DOHH2 (cell line): Measurements from ENCODE around the gene PPFIBP2.

Source experiments
- H3F3A ChIP-seq: fragments of 200-600 bp; sonication (generic), shearing (Covaris generic); 2 replicates; pipeline ENCODE4 v1.6.0; 2016; ENCODE audit warnings: antibody characterized with exemption, mild to moderate bottlenecking; ENCODE audit not compliant: control insufficient read depth, insufficient read depth
- H3K27ac ChIP-seq: fragments of 200-600 bp; sonication (generic); 2 replicates; pipeline ENCODE4 v1.5.1; 2014; ENCODE audit warnings: low read depth, mild to moderate bottlenecking, low read length, moderate library complexity
- H3K27me3 ChIP-seq: fragments of 200-600 bp; sonication (generic); 2 replicates; pipeline ENCODE4 v1.6.1; 2014; ENCODE audit warnings: mild to moderate bottlenecking, low read length, mixed read lengths; ENCODE audit not compliant: control insufficient read depth
- H3K36me3 ChIP-seq: fragments of 200-600 bp; sonication (generic); 2 replicates; pipeline ENCODE4 v1.6.1; 2014; ENCODE audit warnings: mild to moderate bottlenecking, low read length, moderate library complexity, mixed read lengths; ENCODE audit not compliant: control insufficient read depth
- H3K4me1 ChIP-seq: fragments of 200-600 bp; sonication (generic); 2 replicates; pipeline ENCODE4 v1.6.1; 2014; ENCODE audit warnings: mild to moderate bottlenecking, low read length, mixed read lengths; ENCODE audit not compliant: control insufficient read depth
- H3K4me2 ChIP-seq: fragments of 200-600 bp; sonication (generic); 2 replicates; pipeline ENCODE4 v1.6.0; 2014; ENCODE audit warnings: mild to moderate bottlenecking, low read length, moderate library complexity
- H3K4me3 ChIP-seq: fragments of 200-600 bp; sonication (generic); 2 replicates; pipeline ENCODE4 v1.5.1; 2014; ENCODE audit warnings: mild to moderate bottlenecking, low read length, mixed read lengths
- H3K79me2 ChIP-seq: fragments of 200-600 bp; sonication (generic); 2 replicates; pipeline ENCODE4 v1.6.1; 2014; ENCODE audit warnings: mild to moderate bottlenecking, low read length, mixed read lengths; ENCODE audit not compliant: control insufficient read depth
- H3K9me2 ChIP-seq: fragments of 200-600 bp; sonication (generic); replicated peaks from 2 replicates; pipeline ENCODE4 v1.6.1; 2014; ENCODE audit warnings: mild to moderate bottlenecking, low read length, mixed read lengths; ENCODE audit not compliant: control insufficient read depth
- H3K9me3 ChIP-seq: fragments of 200-600 bp; sonication (generic); 2 replicates; pipeline ENCODE4 v1.6.1; 2014; ENCODE audit warnings: antibody characterized with exemption, low read length, mixed read lengths; ENCODE audit not compliant: control insufficient read depth, insufficient read depth
- H4K20me1 ChIP-seq: fragments of 200-600 bp; sonication (generic); 2 replicates; pipeline ENCODE4 v1.6.0; 2014; ENCODE audit warnings: low read depth, mild to moderate bottlenecking, antibody characterized with exemption, low read length, moderate library complexity; ENCODE audit not compliant: control insufficient read depth, insufficient read depth
- CTCF ChIP-seq: fragments of 200-600 bp; sonication (generic); IDR thresholded peaks from one replicate; pipeline ENCODE4 v1.5.1; 2014; ENCODE audit warnings: antibody characterized with exemption, mild to moderate bottlenecking, low read depth, low read length; ENCODE audit not compliant: poor library complexity, severe bottlenecking
- EZH2phosphoT487 ChIP-seq: fragments of 200-600 bp; sonication (generic); IDR thresholded peaks from 2 replicates; pipeline ENCODE4 v1.6.1; 2017; ENCODE audit warnings: borderline replicate concordance, mild to moderate bottlenecking, antibody characterized with exemption, low read length, moderate library complexity, mixed read lengths

The PPFIBP2 gene

GRCh38 chr11:7573558-7574296 is 59.9 kb downstream of the PPFIBP2 start:
- Histone ChIP-seq H4K20me1 (peaks cover under 1% of the 10 kb centered on the region; the same call in 1 of the 2 replicates), H3K79me2 (no peaks in the 10 kb centered on the region), H3K9me3 (no peaks in the 10 kb centered on the region), H3K4me1 (peaks cover 24% of the 10 kb centered on the region), H3K27ac (no peak overlapping the region), H3K27me3 (no peaks in the 10 kb centered on the region), H3K4me2 (no peak overlapping the region), H3K9me2 (no peaks in the 10 kb centered on the region), H3K36me3 (no peaks in the 10 kb centered on the region), H3K4me3 (no peak overlapping the region), H3F3A (no peaks in the 10 kb centered on the region)
- no peak for TF ChIP-seq EZH2phosphoT487
- no peak for TF ChIP-seq CTCF

GRCh38 chr11:7574491-7575130 is 60.8 kb downstream of the PPFIBP2 start:
- H3K4me2 ChIP-seq = no peak overlapping the region
- no peak overlapping the region for H3K27ac ChIP-seq
- no peak overlapping the region for H3K4me3 ChIP-seq
- H3K9me2 ChIP-seq = no peaks in the 10 kb centered on the region
- H3K4me1 ChIP-seq = peaks cover 24% of the 10 kb centered on the region
- H3F3A ChIP-seq = no peaks in the 10 kb centered on the region
- H3K9me3 ChIP-seq = no peaks in the 10 kb centered on the region
- no peaks in the 10 kb centered on the region for H3K79me2 ChIP-seq
- no peaks in the 10 kb centered on the region for H3K36me3 ChIP-seq
- H4K20me1 ChIP-seq = peaks cover 2% of the 10 kb centered on the region; the same call in 1 of the 2 replicates
- no peaks in the 10 kb centered on the region for H3K27me3 ChIP-seq
- no peak for TF ChIP-seq CTCF

DNA sequence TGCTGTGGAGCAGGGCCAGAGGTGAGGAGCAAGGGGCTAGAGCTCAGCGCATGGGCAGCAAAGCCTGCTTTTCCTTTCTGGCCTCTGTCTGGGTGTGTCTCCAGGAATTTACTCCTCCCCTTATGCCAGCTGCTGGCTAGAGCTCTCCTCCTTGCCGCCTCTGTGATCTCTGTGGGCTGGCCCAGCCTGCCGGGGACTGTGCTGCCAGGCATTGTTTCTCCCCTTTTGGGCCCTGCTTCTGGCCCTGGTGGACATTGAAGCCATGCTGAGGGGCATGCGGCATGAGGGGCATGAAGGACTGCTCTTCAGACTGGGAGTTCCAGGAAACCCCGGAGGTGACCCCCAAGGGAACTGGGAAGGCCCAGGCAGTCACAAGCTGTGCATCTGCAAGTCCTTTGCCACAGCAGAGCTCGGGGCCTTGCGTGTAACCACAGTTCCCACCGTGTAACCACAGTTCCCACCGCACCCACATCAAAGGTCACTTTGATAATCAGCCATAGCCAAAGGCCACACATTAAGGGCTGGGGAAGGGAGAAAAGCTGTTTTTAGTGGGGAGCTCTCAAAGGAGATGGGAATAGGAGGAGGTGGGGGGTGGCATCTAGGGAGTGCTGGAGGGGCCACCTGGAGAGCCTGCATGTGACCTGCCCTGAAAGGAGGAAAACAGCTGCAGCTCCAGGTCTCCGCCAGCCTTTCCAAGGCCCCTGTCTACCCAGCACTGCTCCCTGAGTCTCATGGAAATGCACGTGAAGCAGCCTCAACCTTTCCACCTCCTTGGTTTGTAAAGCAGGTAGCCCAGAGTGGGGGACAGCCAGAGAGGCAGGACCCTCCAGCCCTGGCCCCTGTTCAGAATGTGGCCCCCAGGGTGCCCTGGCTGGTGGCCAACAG is 62.3 kb downstream of the PPFIBP2 start:
- Histone ChIP-seq H3K4me3 (no peak overlapping the region), H3K27ac (no peak overlapping the region)
- TF ChIP-seq EZH2phosphoT487 (no peak), CTCF (no peak)

More for the DNA sequence above, 62.3 kb downstream of the PPFIBP2 start:
- Histone ChIP-seq H4K20me1 (peaks cover 2% of the 10 kb centered on the region; the same call in 1 of the 2 replicates), H3K27me3 (no peaks in the 10 kb centered on the region), H3K4me1 (peaks cover 24% of the 10 kb centered on the region), H3K9me3 (no peaks in the 10 kb centered on the region), H3K36me3 (no peaks in the 10 kb centered on the region), H3F3A (no peaks in the 10 kb centered on the region), H3K4me2 (no peak overlapping the region), H3K9me2 (no peaks in the 10 kb centered on the region), H3K79me2 (no peaks in the 10 kb centered on the region)
